Measurements from ENCODE around the gene MAP3K19. TPM values are rescaled to one million over a fixed set of nuclear protein-coding genes. Genes with fewer than 3 reads are reported as not detected.

MAP3K19 gene
- total RNA-seq, 1 experiment from 2014 or later = not detected

DNA sequence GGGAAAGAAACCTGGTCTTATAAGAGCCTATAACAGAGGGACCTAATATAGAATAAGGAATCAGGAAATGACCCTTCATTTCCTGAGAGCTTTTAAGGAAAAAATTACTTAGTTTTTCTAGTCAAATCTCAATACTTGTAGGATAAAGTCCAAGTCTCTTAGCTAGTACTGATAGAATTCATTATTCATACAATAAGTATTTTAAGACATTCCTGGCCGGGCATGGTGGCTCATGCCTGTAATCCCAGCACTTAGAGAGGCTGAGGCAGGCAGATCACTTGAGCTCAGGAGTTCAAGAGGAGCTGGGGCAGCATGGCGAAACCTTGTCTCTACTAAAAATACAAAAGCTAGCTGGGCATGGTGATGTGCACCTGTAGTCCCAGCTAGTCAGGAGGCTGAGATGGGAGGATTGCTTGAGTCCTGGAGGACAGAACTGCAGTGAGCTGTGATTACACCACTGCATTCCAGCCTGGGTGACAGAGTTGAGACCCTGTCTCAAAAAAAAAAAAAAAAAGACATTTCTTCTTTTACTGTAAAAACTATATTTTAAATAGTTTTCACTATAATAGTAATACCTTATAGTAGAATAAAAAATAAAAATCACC, 8.0 kb upstream of the MAP3K19 start:
- TF ChIP-seq SIN3A (IDR thresholded peaks at IDR 0.05; ENCODE audit: low read depth) (no peak), CTCF (IDR thresholded peaks at IDR 0.05 in 2 of 3, conservative IDR thresholded peaks at IDR 0.05 in 1 of 3; ENCODE audit: borderline replicate concordance in 1 of 3, insufficient read depth in 1 of 3, low read depth in 2 of 3, low read length in 2 of 3) (no peak), MAX (IDR thresholded peaks at IDR 0.05) (no peak), POLR2AphosphoS5 (IDR thresholded peaks at IDR 0.05; ENCODE audit: low read depth, low read length) (no peak), SP1 (IDR thresholded peaks at IDR 0.05; ENCODE audit: low read depth) (no peak), EZH2 (IDR thresholded peaks at IDR 0.05) (no peak), RAD21 (IDR thresholded peaks at IDR 0.05; ENCODE audit: low read depth) (no peak), POLR2A (IDR thresholded peaks at IDR 0.05; ENCODE audit: borderline replicate concordance, extremely low read depth, insufficient read depth, insufficient read length) (no peak), CEBPB (IDR thresholded peaks at IDR 0.05; ENCODE audit: low read depth) (no peak), FOSL1 (IDR thresholded peaks at IDR 0.05; ENCODE audit: low read depth) (no peak), YY1 (IDR thresholded peaks at IDR 0.05; ENCODE audit: extremely low read depth, insufficient replicate concordance, low read depth, low read length) (no peak), TCF7L2 (IDR thresholded peaks at IDR 0.05; ENCODE audit: borderline replicate concordance, extremely low read depth, insufficient read depth, insufficient read length) (no peak), EZH2phosphoT487 (IDR thresholded peaks at IDR 0.05; ENCODE audit: borderline replicate concordance) (no peak), ZFX (IDR thresholded peaks at IDR 0.05) (no peak)
- TF ChIP-seq, protein P1, sequence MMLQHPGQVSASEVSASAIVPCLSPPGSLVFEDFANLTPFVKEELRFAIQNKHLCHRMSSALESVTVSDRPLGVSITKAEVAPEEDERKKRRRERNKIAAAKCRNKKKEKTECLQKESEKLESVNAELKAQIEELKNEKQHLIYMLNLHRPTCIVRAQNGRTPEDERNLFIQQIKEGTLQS (IDR thresholded peaks at IDR 0.05) = no peak
- TF ChIP-seq, protein P2, sequence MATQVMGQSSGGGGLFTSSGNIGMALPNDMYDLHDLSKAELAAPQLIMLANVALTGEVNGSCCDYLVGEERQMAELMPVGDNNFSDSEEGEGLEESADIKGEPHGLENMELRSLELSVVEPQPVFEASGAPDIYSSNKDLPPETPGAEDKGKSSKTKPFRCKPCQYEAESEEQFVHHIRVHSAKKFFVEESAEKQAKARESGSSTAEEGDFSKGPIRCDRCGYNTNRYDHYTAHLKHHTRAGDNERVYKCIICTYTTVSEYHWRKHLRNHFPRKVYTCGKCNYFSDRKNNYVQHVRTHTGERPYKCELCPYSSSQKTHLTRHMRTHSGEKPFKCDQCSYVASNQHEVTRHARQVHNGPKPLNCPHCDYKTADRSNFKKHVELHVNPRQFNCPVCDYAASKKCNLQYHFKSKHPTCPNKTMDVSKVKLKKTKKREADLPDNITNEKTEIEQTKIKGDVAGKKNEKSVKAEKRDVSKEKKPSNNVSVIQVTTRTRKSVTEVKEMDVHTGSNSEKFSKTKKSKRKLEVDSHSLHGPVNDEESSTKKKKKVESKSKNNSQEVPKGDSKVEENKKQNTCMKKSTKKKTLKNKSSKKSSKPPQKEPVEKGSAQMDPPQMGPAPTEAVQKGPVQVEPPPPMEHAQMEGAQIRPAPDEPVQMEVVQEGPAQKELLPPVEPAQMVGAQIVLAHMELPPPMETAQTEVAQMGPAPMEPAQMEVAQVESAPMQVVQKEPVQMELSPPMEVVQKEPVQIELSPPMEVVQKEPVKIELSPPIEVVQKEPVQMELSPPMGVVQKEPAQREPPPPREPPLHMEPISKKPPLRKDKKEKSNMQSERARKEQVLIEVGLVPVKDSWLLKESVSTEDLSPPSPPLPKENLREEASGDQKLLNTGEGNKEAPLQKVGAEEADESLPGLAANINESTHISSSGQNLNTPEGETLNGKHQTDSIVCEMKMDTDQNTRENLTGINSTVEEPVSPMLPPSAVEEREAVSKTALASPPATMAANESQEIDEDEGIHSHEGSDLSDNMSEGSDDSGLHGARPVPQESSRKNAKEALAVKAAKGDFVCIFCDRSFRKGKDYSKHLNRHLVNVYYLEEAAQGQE (IDR thresholded peaks at IDR 0.05; ENCODE audit: low read depth) = no peak
- TF ChIP-seq, protein P3, sequence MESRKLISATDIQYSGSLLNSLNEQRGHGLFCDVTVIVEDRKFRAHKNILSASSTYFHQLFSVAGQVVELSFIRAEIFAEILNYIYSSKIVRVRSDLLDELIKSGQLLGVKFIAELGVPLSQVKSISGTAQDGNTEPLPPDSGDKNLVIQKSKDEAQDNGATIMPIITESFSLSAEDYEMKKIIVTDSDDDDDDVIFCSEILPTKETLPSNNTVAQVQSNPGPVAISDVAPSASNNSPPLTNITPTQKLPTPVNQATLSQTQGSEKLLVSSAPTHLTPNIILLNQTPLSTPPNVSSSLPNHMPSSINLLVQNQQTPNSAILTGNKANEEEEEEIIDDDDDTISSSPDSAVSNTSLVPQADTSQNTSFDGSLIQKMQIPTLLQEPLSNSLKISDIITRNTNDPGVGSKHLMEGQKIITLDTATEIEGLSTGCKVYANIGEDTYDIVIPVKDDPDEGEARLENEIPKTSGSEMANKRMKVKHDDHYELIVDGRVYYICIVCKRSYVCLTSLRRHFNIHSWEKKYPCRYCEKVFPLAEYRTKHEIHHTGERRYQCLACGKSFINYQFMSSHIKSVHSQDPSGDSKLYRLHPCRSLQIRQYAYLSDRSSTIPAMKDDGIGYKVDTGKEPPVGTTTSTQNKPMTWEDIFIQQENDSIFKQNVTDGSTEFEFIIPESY (IDR thresholded peaks at IDR 0.05; ENCODE audit: extremely low read depth, insufficient replicate concordance, low read length) = no peak
- Histone ChIP-seq H2AFZ (ENCODE audit: low read depth, low read length, poor library complexity, severe bottlenecking) (no peak overlapping the region), H3K27ac (ENCODE audit: low read depth, low read length) (no peak overlapping the region), H3K79me2 (ENCODE audit: insufficient read depth, low read length) (peaks cover 76% of the 10 kb centered on the region), H4K20me1 (ENCODE audit: insufficient read depth) (no peaks in the 10 kb centered on the region), H3K9me3 (ENCODE audit: control insufficient read depth in 1 of 2, insufficient read depth in 1 of 2, low read depth in 1 of 2, low read length in 2 of 2) (no peaks in the 10 kb centered on the region), H3K9me2 (ENCODE audit: insufficient read depth) (no peaks in the 10 kb centered on the region), H3K36me3 (ENCODE audit: control insufficient read depth in 1 of 2, insufficient read depth in 2 of 2, low read length in 2 of 2) (peaks cover 2 to 4% of the 10 kb centered on the region in 2 experiments; a peak in 1 of 4 replicates), H3K4me2 (ENCODE audit: low read length) (no peak overlapping the region), H3K4me3 (replicated peaks in 1 of 2; ENCODE audit: low read depth in 1 of 2, low read length in 2 of 2) (no peak overlapping the region), H3K27me3 (ENCODE audit: insufficient read depth, low read length) (no peaks in the 10 kb centered on the region), H3K9ac (ENCODE audit: low read length) (no peak overlapping the region), H3K4me1 (ENCODE audit: control insufficient read depth in 1 of 2, insufficient read depth in 2 of 2, low read length in 2 of 2) (peaks cover 9 to 12% of the 10 kb centered on the region in 2 experiments; a peak in 2 of 4 replicates)
- no TSS peak for BruUV-seq (replicated peaks)
- no peak for ATAC-seq
- intact Hi-C loops (cut with micrococcal nuclease) = no loop called here
- ChIA-PET RAD21 (ENCODE audit: low non-redundant PET in 1 of 2, low total read pairs in 2 of 2, uncharacterized antibody in 2 of 2, unreplicated experiment in 2 of 2) (no interaction called here), CTCF (no interaction called here), POLR2A (no interaction called here)
- no peak for DNase-seq (ENCODE audit: low read depth, low spot score)

All from HCT116 (cell line).